GM18517 (cell line): ENCODE data around the gene CIAO3.
A peak's percentile ranks its signal among the peaks of the same experiment; 100 is the strongest.

Experiments used
- ATAC-seq: cut with Tn5 transposase; IDR thresholded peaks from one replicate; pipeline ENCODE4 v1.9.1; 2021; ENCODE audit warnings: mild to moderate bottlenecking, moderate library complexity; ENCODE audit not compliant: unreplicated experiment

Gene CIAO3

DNA sequence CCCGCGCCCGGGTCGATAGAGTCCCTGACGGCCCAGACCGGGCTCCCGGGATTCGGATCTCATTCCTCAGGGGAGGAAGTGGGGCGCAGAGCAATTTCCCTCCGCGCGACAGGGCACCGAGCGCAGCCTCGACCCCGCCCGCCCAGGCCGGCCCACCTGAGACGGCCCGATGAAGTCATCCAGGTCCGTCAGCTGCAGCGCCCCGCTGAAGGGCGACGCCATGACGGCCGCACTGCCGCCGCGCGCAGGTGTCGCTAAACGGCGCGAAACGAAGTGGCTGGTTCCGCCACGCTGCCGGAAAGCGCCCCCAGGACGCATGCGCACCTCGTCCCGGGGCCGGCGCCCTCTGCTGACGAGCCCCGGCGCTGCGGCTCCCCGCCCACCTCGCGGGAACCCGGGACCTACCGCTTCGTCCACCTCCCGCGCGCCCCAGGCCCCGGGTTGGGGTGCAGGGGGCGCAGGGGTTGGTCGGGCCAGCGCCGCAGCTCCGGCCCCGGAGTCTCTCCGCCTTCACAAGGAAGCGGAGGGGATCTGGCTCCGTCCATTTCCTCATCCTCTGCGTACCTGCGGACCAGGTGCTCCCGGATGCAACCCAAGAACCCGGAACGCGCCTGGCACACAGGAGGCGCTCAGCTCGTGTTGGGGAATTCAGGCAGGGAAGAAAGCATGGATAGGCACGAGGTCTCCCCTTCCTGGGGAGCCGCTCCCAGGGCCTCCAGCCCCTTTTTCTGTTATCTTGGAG is at the start of gene CIAO3:
Gene CIAO3, minus strand, starts transcription at position 234 of the 742 bp plus-strand sequence. Its CDS starts 12 bp downstream, at position 222.
- ATAC-seq: peak; percentile 62

DNA sequence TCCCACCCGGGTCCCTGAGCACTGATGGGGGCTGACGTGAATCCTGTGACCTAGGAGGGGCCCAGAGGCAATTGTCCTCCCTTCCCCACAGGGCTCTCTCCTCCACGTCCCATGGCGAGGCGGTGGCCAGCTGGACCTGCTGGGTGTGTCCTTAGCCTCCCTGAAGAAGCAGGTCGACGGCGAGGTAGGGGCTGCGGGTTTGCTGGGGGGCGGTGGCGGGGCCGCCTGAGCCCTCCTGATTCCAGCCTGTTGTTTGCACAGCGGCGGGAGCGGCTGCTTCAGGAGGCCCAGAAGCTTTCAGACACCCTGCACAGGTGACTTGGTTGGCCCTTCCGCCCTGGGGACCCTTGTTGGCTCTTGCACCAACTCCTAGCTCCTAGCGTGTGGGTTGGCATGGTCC is 49.3 kb upstream of the CIAO3 start:
- ATAC-seq: no peak

DNA sequence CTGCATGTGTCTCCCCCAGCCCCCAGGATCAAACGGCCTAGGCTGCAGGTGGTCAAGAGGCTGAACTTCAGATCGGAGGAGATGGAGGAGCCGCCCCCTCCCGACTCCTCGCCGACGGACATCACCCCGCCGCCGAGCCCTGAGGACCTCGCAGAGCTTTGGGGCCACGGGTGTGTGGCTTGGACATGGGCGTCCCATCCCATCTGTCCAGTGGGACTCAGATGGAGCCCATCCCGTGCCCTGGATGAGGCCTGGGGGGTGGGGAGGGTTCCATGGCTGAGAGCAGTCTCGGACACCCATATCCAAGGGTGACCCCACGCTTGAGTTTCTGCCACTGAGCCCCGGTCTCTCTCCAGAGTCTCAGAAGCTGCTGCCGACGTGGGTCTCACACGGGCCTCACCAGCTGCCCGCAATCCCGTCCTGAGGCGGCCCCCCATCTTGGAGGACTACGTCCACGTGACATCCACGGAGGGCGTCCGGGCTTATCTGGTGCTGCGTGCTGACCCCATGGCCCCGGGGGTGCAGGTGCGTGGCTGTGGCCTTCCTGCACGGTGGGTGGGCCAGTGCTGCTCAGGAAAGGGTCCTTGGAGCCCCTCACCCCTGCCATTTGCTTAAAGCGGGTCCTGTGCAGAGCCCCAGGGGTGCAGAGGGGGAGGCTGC is 48.5 kb upstream of the CIAO3 start:
- no peak for ATAC-seq

DNA sequence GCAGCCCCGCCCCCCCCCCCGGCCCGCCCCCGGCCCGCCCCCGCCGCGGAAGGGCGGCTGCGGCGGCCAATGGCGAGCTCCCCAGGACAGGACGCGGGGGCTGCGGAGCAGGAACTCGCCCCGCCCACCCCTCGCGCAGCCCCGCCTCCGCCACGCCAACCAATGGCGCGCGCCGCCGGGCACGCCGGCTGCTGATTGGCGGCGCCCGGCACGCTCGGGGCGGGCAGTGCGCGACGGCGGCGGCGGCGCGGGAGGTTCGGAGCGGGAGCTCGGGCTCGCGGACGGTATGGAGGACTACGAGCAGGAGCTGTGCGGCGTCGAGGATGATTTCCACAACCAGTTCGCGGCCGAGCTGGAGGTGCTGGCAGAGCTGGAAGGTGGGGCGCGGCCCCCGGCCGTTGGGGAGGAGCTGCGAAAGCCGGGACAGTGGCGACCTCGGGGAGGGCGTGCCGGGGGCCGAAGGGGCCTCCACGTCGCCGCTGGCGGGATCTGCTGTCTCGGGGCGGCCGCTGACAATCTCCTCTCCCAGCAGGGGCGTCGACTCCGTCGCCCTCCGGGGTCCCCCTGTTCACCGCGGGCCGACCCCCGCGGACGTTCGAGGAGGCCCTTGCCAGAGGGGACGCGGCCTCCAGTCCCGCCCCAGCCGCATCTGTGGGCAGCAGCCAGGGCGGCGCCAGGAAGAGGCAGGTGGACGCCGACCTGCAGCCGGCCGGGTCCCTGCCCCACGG is 47.8 kb upstream of the CIAO3 start, which contains the start of gene CHTF18:
Gene CHTF18, plus strand, starts transcription at position 222 of the 728 bp plus-strand sequence. Its CDS starts 65 bp downstream, at position 287.
- peak; percentile 62 for ATAC-seq

DNA sequence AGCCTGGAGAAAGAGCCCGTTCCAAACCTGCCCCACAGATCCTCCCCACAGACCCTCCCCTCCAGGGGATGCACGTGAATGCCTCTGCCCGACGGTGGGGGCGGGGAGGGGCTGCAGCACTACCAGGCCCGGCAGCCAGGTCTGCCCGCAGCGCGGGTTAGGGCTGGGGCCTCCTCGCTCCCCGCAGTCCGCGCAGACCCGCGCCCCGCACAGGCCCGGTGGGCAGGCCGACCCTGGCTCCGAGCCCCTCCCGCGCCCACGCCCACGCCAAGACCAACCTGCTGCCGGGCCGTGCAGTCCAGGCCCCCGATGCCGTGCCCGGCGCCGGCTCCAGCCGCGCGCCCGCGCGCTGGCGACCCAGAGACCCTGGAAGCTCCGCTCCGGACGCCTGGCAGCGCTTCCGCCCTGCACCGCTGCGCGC is 47.2 kb upstream of the CIAO3 start, which contains the start of gene RPUSD1:
Gene RPUSD1, minus strand, starts transcription at position 404 of the 421 bp plus-strand sequence. CDS start 644 bp downstream, outside the sequence.
- peak; percentile 35 for ATAC-seq

DNA sequence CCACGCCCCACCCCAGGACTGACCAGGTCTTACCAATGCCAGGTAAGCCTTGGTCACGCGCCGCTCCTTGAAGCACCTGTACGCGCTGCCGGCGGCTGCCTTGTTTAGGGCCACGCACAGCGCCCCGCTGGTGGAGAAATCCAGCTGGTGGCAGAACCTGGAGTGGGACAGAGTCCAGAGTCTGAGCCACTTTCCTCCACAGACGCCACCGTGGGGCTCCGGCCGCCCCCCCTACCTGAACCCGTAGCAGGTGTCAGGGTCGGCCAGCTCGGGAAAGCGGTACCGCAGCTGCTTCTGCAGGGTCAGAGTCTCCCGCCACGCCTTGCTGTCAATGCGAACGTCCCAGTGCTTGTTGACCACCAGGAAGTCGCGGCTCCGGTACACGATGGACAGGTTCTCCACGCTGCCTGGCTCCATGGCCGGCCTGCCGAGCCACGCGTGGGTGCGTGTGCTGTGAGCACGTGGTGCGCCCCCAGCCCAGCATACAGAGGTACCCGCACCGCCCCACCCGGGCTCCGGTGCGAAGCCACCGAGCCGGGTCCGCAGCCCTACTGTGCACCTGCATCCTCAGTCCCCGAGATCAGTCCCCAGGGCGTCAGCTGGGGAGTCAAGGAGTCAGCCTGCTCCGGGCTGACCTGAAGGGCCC is 46.6 kb upstream of the CIAO3 start:
- no peak for ATAC-seq

DNA sequence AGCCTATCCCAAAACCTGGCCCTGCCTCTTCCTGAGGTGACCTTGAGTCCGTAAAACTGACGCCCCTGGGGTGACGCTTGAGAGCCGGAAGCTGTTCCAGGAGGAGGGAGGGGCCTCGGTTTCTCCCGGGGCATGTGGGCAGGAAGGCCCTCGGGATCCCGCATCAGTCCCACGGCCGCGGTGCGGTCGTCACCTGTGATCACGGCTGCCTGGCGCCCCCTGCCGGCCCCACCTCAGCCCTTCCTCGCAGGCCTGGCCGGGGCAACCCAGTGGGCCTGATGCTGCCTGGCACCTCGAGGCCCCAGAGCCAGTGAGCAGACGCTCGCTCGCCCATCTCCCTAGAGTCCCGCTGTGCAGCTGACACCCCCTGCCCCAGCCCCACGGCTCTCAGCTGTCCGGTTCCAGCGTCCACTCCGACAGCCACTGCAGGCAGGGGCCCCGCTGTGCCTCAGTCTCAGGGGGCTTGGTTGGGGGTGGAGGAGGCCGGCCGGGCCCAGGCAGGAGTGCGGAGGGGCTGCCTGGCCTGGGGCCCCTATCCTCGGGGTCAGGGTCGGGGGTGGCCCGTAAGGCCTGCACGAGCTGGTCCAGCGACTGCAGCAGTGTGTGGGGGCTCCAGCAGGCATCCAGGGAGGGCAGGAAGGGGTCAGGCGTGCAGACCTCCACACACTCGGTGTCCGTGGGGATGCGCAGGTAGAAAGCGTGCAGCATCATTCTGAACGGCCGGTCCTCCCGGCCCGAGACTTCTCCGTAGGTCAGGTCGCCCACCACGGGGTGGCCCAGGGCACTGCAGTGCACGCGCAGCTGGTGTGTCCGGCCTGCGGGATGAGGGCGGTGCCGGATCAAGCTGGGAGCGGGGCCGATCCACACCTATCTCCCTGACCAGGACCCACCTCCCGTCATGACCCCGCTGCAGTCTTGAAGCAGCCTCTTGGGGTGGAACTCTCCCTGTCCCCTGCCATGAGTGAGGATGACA is 45.1 kb upstream of the CIAO3 start:
- ATAC-seq: no peak

DNA sequence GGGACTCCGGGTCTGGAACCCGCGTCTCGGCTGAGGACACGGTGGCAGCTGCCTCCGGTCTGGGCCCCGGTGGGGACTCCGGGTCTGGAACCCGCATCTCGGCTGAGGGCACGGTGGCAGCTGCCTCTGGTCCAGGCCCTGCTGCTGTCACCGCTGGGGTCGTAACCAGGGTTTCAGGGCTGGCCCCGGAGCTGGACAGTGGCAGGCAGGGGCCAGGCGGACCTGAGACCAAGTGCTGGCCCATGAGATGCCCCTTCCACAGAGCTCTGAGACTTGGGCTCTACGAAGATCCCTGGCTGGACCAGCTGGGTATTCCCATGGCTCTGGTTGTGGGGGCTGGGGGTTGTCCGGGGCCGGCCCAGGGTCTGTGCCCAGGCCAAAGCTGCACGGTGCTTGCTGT is 43.6 kb upstream of the CIAO3 start:
- no peak for ATAC-seq

DNA sequence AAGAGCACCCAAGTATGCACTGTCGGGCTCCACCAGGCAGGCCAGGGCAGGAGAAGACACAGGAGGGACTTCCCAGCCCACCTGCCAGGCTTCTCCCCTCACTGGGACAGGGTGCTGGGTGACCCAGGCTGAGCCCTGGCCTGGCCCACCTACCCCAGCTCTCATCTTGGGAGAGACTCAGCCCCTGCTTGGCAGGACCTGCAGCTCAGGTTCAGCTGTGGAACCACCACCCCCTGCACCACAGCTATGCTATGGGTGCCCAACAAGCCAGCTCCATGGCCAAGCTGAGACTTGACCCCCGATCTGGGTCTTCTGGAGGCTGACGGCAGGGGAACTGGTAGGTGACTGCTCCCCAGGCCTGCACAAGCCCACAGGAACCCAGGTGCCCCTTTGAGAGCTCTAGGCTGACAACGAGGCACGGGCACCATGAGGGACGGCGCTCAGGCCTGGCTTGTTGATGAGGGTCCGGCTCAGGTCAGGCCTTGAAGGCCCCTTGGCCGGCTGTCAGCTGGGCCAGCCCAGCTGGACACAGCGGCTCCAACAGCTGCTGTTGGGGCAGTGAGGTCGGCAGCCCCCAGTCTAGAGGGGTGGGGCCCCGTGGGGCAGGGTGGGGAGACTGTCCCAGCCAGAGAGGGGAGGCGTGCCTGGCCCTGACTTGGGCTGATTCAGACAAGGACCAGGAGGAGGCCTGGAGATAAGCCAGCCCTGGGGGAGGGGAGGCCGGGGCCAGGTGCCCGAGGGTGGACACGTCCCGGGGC is 42.8 kb upstream of the CIAO3 start:
- no peak for ATAC-seq

DNA sequence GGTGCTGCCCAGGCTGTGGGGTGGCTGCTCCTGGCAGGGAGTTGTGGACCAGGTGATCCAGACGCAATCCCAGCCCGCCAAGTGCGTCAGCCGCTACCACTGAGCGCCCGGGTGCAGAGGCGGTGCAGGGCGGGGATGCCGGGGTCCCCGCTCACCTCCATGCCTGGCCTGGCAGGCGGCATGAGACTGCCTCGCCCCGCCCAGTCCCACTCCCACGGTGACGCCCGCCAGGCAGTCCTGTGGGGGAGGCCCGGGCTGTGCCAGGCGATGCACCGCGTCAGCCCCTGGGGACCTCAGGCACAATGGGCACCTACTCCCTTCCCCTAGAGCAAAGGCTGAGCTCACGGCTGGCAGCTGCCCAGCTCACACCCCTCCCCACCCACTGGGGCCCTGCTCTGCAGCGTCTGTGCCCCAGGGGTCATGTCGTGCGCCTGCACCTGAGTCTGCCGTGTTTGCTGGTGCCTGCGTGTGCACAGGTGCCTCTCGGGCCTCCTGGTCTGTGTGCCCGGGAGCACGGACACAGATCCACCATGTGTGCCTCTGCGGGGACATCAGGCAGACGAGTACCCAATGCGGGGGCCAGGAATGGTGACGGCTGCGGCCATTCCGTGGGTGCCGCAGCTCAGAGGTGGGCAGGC is 42.1 kb upstream of the CIAO3 start:
- no peak for ATAC-seq

DNA sequence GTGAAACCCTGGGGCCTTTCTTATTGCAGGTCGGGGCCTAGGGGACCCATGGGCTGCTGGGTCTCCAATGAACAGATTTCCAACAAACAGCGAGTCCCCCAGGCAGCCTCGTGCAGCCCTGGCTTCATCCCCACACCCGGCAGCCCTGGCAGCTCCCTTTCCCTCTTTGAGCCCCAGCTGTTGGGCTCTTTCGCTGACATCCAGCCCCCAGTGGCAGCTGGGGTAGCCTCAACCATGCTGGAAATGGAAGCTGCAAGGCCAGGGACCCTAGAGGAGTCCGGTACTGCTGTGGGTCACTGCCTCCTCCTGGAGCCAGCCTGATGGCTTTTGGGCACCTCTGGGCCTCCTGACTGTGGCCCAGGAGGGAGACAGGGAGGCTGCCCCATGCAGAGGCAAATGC is 41.5 kb upstream of the CIAO3 start:
- ATAC-seq: no peak

DNA sequence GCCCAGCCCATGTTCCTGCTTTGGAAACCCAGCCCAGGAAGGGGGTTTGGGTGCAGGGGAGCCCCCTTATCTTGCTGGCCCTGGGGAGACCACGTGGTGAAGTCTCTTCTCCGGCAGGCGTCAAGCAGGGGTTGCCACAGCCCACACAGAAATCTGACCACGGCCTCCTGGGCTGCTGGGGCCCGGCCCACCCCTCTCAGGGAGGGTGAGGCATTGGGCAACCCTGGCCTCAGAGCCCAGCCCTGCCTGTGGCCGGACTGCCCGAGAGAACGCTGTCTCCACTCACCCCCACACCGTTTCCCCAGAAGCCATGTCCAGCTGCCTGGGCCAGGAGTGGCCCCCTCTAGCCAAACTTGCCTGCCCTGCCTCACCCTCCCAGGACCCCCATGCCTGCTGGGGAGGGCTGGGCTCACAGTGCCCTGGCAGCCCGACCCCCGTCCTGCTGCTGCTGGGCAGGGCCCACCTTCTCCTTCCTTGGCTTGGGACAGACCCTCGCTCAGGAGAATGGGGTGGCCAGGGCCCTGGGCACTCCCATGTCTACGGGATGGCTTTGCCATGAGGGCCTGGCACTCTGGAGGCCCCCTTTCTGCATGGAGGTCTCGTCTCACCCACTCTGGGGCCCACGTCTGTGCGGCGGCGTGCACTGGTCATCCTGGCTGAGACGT is 40.7 kb upstream of the CIAO3 start:
- no peak for ATAC-seq

DNA sequence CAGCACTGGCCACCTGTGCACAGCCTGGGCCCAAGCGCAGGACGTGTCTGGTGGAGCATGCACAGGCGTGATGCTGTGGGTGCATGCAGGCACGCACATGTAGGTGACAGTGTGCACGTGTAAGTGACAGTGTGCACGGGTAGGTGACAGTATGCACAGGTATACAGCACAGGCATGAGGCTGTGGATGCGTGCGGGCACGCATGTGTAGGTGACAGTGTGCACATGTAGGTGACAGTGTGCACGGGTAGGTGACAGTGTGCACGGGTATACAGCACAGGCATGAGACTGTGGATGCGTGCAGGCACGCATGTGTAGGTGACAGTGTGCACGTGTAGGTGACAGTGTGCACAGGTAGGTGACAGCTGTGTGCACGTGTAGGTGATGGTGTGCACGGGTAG is 39.5 kb upstream of the CIAO3 start:
- ATAC-seq: no peak

DNA sequence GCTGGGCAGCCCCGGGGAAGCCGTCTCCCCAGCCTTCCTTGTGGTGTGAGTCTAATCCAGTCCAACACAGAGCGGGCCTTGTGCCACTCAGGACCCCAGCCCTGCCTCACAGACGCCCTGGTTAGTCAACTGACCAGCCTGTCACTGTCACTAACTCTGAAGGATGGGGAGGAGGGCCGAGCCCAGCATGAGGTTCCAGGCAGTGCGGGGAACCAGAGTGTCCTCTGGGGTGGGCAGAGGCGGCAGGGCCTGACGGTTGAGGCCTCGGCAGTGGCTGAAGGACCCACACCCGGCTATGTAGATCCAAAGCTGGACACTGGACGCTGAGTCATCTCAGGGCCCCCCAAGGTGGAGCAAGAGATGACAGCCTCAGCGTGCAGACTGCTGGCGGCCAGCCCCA is 38.8 kb upstream of the CIAO3 start:
- no peak for ATAC-seq

DNA sequence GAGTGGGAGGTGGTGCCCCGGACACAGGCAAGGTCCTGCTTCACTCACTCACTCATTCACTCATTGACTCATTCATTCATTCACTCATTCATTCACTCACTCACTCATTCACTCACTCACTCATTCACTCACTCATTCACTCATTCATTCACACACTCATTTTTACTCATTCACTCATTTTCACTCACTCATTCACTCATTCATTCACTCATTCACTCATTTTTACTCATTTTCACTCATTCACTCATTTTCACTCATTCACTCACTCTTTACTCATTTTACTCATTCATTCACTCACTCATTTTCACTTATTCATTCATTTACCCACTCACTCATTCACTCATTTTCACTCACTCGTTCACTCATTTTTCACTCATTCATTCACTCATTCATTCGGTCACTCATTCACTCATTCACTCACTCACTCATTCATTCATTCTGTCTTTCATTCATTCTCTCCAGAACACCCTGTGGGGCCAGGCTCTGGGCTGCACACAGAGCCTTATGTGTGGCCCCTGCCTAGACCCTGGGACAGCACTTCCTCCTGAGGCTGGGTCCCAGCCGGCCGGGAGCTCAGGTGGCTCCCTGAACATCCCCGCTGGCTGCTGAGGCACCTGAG is 38.2 kb upstream of the CIAO3 start:
- no peak for ATAC-seq

DNA sequence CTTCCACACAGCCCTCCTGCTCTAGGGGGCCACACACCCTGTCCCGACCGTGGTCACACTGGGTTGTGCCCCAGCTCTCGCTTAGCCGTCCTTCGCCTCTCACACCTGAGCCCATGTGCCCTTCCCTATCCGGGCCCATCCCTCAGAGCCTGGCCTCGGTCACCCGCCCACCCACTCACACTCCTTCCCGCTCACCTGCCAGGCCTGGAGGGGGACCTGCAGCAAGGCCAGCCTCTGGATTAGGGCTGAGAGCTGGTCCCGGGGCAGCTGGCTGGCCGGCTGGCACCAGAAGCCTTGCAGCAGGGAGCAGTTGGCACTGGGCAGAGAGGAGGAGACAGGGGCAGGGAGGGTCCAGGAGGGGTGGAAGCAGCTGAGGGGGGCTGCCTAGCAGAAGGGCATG is 37.6 kb upstream of the CIAO3 start:
- no peak for ATAC-seq

DNA sequence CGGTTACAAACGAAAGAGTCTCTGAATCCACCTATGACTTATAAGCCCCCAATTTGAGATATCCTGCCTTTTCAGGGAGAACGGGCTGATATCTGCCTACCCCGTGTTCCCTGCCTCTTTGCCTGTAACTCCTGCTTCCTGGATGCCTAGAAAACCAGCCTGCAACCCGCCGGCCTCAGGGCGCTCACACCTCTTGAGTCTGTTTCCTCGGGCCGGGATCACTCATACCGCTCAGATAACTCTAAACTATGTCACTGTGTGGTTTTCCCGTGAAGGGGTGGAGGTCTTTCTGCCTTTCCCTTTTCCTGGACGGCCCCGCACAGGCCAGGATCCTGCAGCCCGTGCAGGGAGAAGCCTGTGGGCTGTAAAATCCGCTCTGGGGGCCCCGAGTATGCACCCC is 37.0 kb upstream of the CIAO3 start:
- ATAC-seq: no peak

DNA sequence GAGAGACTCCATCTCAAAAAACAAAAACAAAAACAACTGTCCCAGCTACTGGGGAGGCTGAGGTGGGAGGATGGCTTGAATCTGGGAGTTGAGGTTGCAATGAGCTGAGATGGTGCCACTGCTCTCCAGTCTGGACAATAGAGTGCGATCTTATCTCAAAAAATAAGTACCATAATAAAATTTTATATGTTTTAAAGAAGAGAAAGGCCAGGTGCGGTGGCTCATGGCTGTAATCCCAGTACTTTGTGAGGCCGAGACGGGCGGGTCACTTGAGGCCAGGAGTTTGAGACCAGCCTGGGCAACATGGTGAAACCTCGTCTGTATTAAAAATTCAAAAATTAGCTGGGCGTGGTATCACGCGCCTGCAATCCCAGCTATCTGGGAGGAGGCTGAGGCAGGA is 36.0 kb upstream of the CIAO3 start:
- ATAC-seq: no peak
